Esophagus squamous epithelium (tissue), 4 donors: ENCODE measurements around the gene PCDHGB5.

ENCODE experiments used
- CTCF ChIP-seq, 6 experiments: fragments of 450-650 bp in 4 of 6; fragments of 200-600 bp in 2 of 6; sonication (generic) in 2 of 6; IDR thresholded peaks; one replicate each; pipeline ENCODE4 v1.5.1; 2016 to 2019; ENCODE audit warnings: antibody characterized with exemption in 6 of 6, mild to moderate bottlenecking in 4 of 6, moderate library complexity in 4 of 6
- POLR2A ChIP-seq, 4 donors: fragments of 450-650 bp; IDR thresholded peaks; one replicate each; pipeline ENCODE4 v1.6.1; 2017; ENCODE audit warnings: antibody characterized with exemption in 4 of 4, mild to moderate bottlenecking in 4 of 4, moderate library complexity in 3 of 4

DNA sequence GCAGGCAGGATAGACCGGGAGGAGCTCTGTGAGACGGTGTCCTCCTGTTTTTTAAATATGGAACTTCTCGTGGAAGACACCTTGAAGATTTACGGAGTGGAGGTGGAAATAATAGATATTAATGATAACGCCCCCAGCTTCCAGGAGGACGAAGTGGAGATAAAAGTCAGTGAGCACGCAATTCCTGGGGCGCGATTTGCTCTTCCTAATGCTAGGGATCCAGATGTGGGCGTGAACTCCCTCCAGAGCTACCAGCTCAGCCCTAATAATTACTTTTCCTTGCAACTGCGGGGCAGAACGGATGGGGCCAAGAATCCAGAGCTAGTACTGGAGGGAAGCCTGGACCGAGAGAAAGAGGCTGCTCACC lies 23.7 kb downstream of the PCDHGB5 start:
- no peak for TF ChIP-seq CTCF (IDR thresholded peaks at IDR 0.05)
- no peak for TF ChIP-seq POLR2A (IDR thresholded peaks at IDR 0.05)
